Nephron progenitor cell (in vitro differentiated cells): ENCODE data around the gene CC2D1B.
A peak's percentile ranks its signal among the peaks of the same experiment; 100 is the strongest.

Source experiments
- DNase-seq: peaks from one replicate; pipeline ENCODE4 v3.0.0; 2021
- H3K27ac Mint-ChIP-seq: 2 replicates; pipeline ENCODE4 v1.8.0; 2021; ENCODE audit warnings: mild to moderate bottlenecking, moderate library complexity, mixed read lengths
- H3K27me3 Mint-ChIP-seq: 2 replicates; pipeline ENCODE4 v1.8.0; 2021; ENCODE audit warnings: mild to moderate bottlenecking, low read depth, mixed read lengths; ENCODE audit not compliant: poor library complexity
- H3K36me3 Mint-ChIP-seq: 2 replicates; pipeline ENCODE4 v1.8.0; 2021; ENCODE audit warnings: low read depth, mixed read lengths
- H3K4me1 Mint-ChIP-seq: 2 replicates; pipeline ENCODE4 v1.8.0; 2021; ENCODE audit warnings: mixed read lengths
- H3K4me3 Mint-ChIP-seq: 2 replicates; pipeline ENCODE4 v1.8.0; 2021; ENCODE audit warnings: mild to moderate bottlenecking, moderate library complexity, mixed read lengths
- H3K9me3 Mint-ChIP-seq: 2 replicates; pipeline ENCODE4 v1.8.0; 2021; ENCODE audit warnings: mild to moderate bottlenecking, moderate library complexity, mixed read lengths
- TF ChIP-seq, protein P1 (sequence below): fragments of 200-600 bp; sonication (generic); IDR thresholded peaks from 2 replicates; pipeline ENCODE4 v1.5.0; 2021; ENCODE audit warnings: antibody characterized with exemption

CC2D1B gene

GRCh38 chr1:52403566-52404115, 37.6 kb upstream of the CC2D1B start:
- Mint-ChIP-seq H3K27ac (peak overlapping the region; percentile 99), H3K9me3 (no peaks in the 10 kb centered on the region), H3K27me3 (no peaks in the 10 kb centered on the region), H3K4me1 (peaks cover 41% of the 10 kb centered on the region), H3K36me3 (peaks cover 48% of the 10 kb centered on the region), H3K4me3 (peak overlapping the region; percentile 99)
- TF ChIP-seq, protein P1, sequence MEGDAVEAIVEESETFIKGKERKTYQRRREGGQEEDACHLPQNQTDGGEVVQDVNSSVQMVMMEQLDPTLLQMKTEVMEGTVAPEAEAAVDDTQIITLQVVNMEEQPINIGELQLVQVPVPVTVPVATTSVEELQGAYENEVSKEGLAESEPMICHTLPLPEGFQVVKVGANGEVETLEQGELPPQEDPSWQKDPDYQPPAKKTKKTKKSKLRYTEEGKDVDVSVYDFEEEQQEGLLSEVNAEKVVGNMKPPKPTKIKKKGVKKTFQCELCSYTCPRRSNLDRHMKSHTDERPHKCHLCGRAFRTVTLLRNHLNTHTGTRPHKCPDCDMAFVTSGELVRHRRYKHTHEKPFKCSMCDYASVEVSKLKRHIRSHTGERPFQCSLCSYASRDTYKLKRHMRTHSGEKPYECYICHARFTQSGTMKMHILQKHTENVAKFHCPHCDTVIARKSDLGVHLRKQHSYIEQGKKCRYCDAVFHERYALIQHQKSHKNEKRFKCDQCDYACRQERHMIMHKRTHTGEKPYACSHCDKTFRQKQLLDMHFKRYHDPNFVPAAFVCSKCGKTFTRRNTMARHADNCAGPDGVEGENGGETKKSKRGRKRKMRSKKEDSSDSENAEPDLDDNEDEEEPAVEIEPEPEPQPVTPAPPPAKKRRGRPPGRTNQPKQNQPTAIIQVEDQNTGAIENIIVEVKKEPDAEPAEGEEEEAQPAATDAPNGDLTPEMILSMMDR, result no peak
- DNase-seq, result peak; percentile 6

- H3K36me3 Mint-ChIP-seq, result peaks cover 43% of the 10 kb centered on the region
- TF ChIP-seq, protein P1, result no peak
- H3K27me3 Mint-ChIP-seq, result no peaks in the 10 kb centered on the region
- H3K27ac Mint-ChIP-seq, result no peak overlapping the region
- no peak for DNase-seq
- H3K4me3 Mint-ChIP-seq, result peak overlapping the region; percentile 99
- H3K4me1 Mint-ChIP-seq, result peaks cover 41% of the 10 kb centered on the region
- no peaks in the 10 kb centered on the region for H3K9me3 Mint-ChIP-seq
These were observed 36.8 kb upstream of the CC2D1B start for GRCh38 chr1:52402860-52403240.

DNA sequence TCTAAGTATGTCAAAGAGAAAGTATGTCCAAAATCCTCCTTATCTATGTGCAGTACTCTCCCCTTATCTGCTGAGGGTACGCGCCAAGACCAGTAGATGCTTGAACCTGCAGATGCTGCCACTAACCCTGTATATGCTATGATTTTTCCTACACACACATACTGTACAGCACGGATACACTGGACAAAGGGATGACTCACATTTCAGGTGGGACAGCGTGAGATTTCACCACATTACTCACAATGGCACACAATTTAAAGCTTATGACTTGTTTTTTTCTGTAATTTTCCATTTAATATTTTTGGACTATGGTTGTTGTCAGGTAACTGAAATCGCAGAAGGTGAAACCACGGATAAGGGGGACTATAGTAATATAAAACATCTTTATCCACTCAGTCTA, 34.1 kb upstream of the CC2D1B start:
- TF ChIP-seq, protein P1, result no peak
- H3K4me1 Mint-ChIP-seq, result peaks cover 25% of the 10 kb centered on the region
- DNase-seq, result no peak
- H3K27me3 Mint-ChIP-seq, result no peaks in the 10 kb centered on the region
- peaks cover 48% of the 10 kb centered on the region for H3K36me3 Mint-ChIP-seq
- H3K27ac Mint-ChIP-seq, result no peak overlapping the region
- H3K4me3 Mint-ChIP-seq, result no peak overlapping the region
- H3K9me3 Mint-ChIP-seq, result no peaks in the 10 kb centered on the region

GRCh38 chr1:52399629-52400028, 33.6 kb upstream of the CC2D1B start:
- Mint-ChIP-seq H3K27me3 (no peaks in the 10 kb centered on the region), H3K27ac (no peak overlapping the region), H3K9me3 (no peaks in the 10 kb centered on the region), H3K36me3 (peaks cover 53% of the 10 kb centered on the region), H3K4me3 (no peak overlapping the region), H3K4me1 (peaks cover 24% of the 10 kb centered on the region)
- TF ChIP-seq, protein P1, result no peak
- no peak for DNase-seq

GRCh38 chr1:52393174-52393573, 27.2 kb upstream of the CC2D1B start:
- H3K9me3 Mint-ChIP-seq, result no peaks in the 10 kb centered on the region
- no peak for DNase-seq
- no peak overlapping the region for H3K4me3 Mint-ChIP-seq
- H3K27ac Mint-ChIP-seq, result no peak overlapping the region
- H3K4me1 Mint-ChIP-seq, result no peaks in the 10 kb centered on the region
- TF ChIP-seq, protein P1, result no peak
- H3K27me3 Mint-ChIP-seq, result no peaks in the 10 kb centered on the region
- H3K36me3 Mint-ChIP-seq, result peaks cover 66% of the 10 kb centered on the region

DNA sequence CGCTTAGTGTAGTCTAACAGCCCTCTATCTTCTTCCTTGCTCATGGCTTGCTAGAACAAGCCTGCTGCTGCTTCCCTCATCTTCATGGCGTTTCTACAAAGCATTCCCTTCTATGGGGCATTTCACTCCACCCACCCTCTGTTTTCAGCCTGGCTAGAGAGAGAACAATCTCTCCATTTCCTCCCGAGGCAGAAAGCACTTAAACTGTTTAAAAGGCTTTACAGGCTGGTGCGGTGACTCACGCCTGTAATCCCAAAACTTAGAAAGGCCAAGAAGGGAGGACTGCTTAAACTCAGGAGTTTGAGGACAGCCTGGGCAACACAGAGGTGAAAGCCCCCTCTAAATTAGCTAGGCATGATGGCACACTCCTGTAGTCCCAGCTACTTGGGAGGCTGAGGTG, 20.5 kb upstream of the CC2D1B start:
- Mint-ChIP-seq H3K27me3 (no peaks in the 10 kb centered on the region), H3K27ac (no peak overlapping the region)

More for the DNA sequence above, 20.5 kb upstream of the CC2D1B start:
- H3K4me3 Mint-ChIP-seq, result no peak overlapping the region
- DNase-seq, result no peak
- H3K36me3 Mint-ChIP-seq, result peaks cover 61% of the 10 kb centered on the region
- no peaks in the 10 kb centered on the region for H3K9me3 Mint-ChIP-seq
- H3K4me1 Mint-ChIP-seq, result no peaks in the 10 kb centered on the region
- TF ChIP-seq, protein P1, result no peak
